GM18505 (cell line): Measurements from ENCODE around the gene AAMP.

ENCODE experiments used
- ATAC-seq: cut with Tn5 transposase; IDR thresholded peaks from one replicate; pipeline ENCODE4 v1.9.1; 2021; ENCODE audit not compliant: unreplicated experiment
- POLR2A ChIP-seq: IDR thresholded peaks from 4 replicates; pipeline ENCODE4 v1.6.1; 2011; ENCODE audit warnings: borderline replicate concordance; ENCODE audit not compliant: insufficient read depth, insufficient read length; ENCODE audit errors: extremely low read depth

AAMP gene

GRCh38 chr2:218253232-218253625 lies 16.7 kb downstream of the AAMP start:
- no peak for TF ChIP-seq POLR2A
- no peak for ATAC-seq

DNA sequence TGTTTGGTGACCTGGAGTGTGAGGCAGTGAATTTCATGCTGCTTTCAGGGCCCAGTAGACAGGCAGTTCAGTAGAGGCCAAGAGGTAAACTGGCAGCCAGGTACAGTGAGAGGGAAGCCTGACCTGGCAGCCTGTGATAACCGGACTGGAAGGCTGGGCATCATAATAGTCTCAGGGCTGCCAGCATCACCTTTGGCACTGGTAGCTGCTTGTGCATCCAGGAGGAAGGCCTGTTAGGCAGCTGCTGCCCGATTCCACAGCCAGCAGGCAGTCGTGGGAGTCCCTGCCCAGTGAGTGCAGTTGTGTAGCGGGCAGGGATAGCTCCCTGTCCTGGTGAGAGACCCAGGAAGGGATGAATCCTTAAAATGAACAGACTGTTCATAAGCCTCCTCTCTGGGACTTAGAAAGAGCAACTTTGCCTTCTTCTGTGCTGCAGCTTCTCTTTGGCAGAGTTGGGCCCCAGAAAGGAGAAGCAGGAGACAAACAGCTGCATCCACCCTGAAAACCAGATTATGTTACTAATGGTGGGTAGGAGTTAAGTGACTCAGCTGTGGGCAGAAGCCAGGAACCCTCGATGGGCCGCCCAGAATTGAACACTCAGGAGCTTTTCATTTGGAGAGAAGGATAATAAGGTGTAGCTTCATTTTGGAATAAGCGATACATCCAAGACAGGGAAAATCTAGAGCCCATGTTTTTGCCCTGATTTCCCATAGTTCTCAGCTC lies 17.3 kb downstream of the AAMP start:
- TF ChIP-seq POLR2A, result no peak
- no peak for ATAC-seq

GRCh38 chr2:218249691-218250090 lies 20.2 kb downstream of the AAMP start:
- ATAC-seq, result no peak
- no peak for TF ChIP-seq POLR2A

DNA sequence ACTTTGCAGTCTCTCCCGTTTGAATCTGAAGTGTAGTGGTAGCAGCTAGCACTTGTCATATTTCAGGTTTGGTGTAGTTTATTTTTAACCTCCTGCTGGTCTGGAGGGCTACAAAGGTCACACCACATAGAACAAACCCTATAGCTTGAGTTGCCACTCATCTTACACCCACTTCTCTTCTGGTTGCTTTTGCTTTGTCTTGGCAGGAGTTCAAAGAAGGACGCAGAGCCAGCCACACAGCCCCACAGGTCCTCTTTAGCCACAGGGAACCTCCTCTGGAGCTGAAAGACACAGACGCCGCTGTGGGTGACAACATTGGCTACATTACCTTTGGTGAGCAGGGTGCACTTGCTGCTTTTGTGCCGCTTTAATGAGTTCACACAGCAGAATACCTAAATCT lies 24.7 kb downstream of the AAMP start:
- no peak for ATAC-seq
- TF ChIP-seq POLR2A, result peak; percentile 34

- ATAC-seq, result no peak
- peak; percentile 21 for TF ChIP-seq POLR2A
These were observed 25.3 kb downstream of the AAMP start for GRCh38 chr2:218244665-218245064.

DNA sequence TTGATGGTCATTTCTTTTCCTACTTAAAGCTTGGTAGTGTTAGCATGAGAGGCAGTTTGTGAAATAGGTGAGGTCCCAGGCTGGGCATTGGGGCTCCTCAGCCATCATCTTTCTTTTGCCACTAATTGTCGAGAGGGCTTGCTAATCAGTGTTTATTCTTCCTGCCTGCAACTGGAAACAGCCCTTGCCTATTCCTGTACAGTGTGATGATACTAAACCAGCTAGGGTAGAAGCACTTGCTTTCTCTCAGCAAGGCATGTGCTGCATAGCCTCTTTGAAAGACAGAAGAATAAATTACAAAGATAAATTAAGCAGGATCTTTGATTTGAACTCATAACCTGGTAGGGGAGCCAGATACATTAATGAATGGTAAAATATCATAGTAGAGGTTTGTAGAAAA lies 25.7 kb downstream of the AAMP start:
- no peak for ATAC-seq
- no peak for TF ChIP-seq POLR2A

GRCh38 chr2:218238887-218239286 lies 31.1 kb downstream of the AAMP start:
- no peak for ATAC-seq
- TF ChIP-seq POLR2A, result no peak

DNA sequence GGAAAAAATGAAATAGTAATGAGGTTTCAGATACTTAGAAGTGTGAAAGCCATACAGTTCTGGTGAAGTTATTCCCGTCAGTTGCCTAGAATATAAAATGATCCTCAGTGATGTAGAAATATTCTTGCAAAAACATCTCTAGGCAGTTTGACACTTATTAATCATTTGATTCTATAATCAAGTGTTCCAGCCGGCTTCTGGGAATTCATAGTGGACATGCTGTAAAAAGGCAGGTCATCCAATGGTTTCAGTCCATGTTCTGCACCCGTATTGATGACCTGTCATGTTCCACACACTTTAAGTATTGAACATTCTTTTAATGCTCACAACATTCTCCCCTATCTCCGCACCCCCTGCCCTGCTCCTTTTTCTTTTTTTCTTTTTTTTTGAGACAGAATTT lies 33.1 kb downstream of the AAMP start:
- ATAC-seq, result no peak
- TF ChIP-seq POLR2A, result no peak

DNA sequence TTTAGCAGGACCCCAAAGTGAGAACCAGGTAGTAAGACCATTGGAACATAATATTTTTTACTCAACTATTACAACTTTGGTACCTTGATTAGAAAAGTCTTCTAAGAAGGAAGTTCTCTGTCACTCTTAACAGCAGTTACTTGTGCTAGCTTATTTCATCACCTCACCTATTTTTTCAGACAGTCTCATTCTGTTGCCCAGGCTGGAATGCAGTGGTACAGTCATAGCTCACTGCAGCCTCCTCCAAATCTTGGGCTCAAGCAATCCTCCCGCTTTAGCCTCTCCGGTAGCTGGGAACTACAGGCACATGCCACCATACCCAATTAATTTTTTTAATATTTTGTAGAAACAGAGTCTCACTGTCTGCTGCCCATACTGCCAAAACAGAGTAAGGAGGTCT lies 34.9 kb downstream of the AAMP start:
- no peak for ATAC-seq
- TF ChIP-seq POLR2A, result peak; percentile 5

DNA sequence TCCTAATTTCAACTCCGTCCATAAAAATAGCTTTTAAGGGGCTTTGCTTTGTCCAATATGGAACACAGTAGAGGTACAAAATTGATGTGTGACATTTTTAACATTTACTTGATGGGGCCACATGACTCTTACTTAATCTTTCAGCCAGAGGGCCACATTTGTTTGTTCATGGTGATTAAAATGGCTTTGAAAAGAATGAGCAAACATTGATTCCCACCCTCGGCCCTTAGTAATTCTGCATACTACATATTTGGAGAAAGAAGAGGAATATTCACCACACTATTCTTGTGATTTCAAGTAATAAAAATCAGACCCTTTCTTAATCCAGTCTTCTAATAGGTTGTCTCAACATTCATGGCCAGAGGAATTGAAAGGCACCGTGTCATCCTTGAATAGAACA lies 35.4 kb downstream of the AAMP start:
- ATAC-seq, result no peak
- no peak for TF ChIP-seq POLR2A

GRCh38 chr2:218233543-218233942 lies 36.4 kb downstream of the AAMP start:
- no peak for ATAC-seq
- TF ChIP-seq POLR2A, result no peak

DNA sequence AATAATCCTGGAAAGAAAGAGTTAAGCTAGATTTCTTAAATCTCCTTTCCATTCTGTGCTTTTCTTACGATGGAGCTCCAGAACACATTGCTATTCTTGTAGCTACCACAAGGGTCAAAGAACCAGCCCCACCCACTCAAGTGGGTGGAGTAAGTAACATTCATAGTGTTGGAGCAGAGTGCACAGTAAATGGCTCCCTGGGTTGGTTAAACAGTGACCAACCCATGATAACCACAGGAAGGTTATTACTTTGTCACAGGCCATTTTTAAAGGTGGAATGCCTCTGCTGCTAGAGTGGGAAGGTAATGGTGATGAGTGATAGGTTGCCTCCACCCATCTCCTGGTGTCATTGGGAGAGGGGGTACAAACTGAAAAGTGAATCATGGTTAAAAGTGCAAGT lies 39.1 kb downstream of the AAMP start:
- TF ChIP-seq POLR2A, result no peak
- no peak for ATAC-seq

DNA sequence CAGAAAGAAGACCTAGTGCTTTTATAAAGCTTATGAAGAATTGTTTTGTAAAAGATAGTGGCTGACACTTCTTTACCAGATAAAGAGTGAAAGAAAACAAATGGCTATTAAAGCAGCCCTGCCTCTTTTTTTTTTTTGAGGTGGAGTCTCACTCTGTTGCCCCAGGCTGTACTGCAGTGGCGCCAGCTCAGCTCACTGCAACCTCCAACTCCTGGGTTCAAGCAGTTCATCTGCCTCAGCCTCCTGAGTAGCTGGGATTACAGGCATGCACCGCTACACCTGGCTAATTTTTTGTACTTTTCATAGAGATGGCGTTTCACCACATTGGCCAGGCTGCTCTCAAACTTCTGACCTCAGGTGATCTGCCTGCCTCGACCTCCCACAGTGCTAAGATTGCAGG lies 40.1 kb downstream of the AAMP start:
- peak; percentile 11 for ATAC-seq
- TF ChIP-seq POLR2A, result no peak

GRCh38 chr2:218229239-218229638 lies 40.7 kb downstream of the AAMP start:
- TF ChIP-seq POLR2A, result no peak
- peak; percentile 91 for ATAC-seq
